Endothelial cell (in vitro differentiated cells): ENCODE results near the gene USP7. TPM values are rescaled to one million over a fixed set of nuclear protein-coding genes. Genes with fewer than 3 reads are reported as not detected.

Experiments used
- DNase-seq: peaks from one replicate; pipeline ENCODE4 v3.0.0; 2021; ENCODE audit warnings: low spot score
- H3K27ac Mint-ChIP-seq: one replicate; pipeline ENCODE4 v1.8.0; 2021; ENCODE audit warnings: mixed read lengths, inconsistent platforms; ENCODE audit not compliant: unreplicated experiment
- H3K27me3 Mint-ChIP-seq: one replicate; pipeline ENCODE4 v1.8.0; 2021; ENCODE audit warnings: mild to moderate bottlenecking, moderate library complexity, mixed read lengths, inconsistent platforms; ENCODE audit not compliant: unreplicated experiment
- H3K36me3 Mint-ChIP-seq: one replicate; pipeline ENCODE4 v1.8.0; 2021; ENCODE audit warnings: mild to moderate bottlenecking, low read depth, mixed read lengths, inconsistent platforms; ENCODE audit not compliant: unreplicated experiment
- H3K4me1 Mint-ChIP-seq: one replicate; pipeline ENCODE4 v1.8.0; 2021; ENCODE audit warnings: mild to moderate bottlenecking, mixed read lengths, inconsistent platforms; ENCODE audit not compliant: unreplicated experiment
- H3K4me3 Mint-ChIP-seq: one replicate; pipeline ENCODE4 v1.8.0; 2021; ENCODE audit warnings: mild to moderate bottlenecking, mixed read lengths, inconsistent platforms; ENCODE audit not compliant: unreplicated experiment
- H3K9me3 Mint-ChIP-seq: one replicate; pipeline ENCODE4 v1.8.0; 2021; ENCODE audit warnings: mixed read lengths, inconsistent platforms; ENCODE audit not compliant: unreplicated experiment
- CTCF ChIP-seq: fragments of 200-600 bp; sonication (generic); IDR thresholded peaks from one replicate; pipeline ENCODE4 v1.5.0; 2021; ENCODE audit warnings: antibody characterized with exemption; ENCODE audit not compliant: unreplicated experiment
- total RNA-seq: library from RNA; stranded (reverse); fragmentation: NEBNext Ultra II Directional; extraction: Animal tissue kit (Norgen Biotek cat#: 25700); gene quantifications from one replicate; pipeline ENCODE4 v1.2.1, GENCODE V29; 2021; ENCODE audit not compliant: unreplicated experiment

Gene USP7
- total RNA-seq, 1 donor from 2014 or later = 122 TPM

GRCh38 chr16:8885674-8886592, 77.8 kb downstream of the USP7 start:
- H3K27me3 Mint-ChIP-seq = peaks cover 12% of the 10 kb centered on the region
- no peak for TF ChIP-seq CTCF
- peaks cover 16% of the 10 kb centered on the region for H3K36me3 Mint-ChIP-seq
- peaks cover 5% of the 10 kb centered on the region for H3K4me1 Mint-ChIP-seq
- no peak overlapping the region for H3K4me3 Mint-ChIP-seq
- H3K27ac Mint-ChIP-seq = no peak overlapping the region
- no peak for DNase-seq
- H3K9me3 Mint-ChIP-seq = no peaks in the 10 kb centered on the region

DNA sequence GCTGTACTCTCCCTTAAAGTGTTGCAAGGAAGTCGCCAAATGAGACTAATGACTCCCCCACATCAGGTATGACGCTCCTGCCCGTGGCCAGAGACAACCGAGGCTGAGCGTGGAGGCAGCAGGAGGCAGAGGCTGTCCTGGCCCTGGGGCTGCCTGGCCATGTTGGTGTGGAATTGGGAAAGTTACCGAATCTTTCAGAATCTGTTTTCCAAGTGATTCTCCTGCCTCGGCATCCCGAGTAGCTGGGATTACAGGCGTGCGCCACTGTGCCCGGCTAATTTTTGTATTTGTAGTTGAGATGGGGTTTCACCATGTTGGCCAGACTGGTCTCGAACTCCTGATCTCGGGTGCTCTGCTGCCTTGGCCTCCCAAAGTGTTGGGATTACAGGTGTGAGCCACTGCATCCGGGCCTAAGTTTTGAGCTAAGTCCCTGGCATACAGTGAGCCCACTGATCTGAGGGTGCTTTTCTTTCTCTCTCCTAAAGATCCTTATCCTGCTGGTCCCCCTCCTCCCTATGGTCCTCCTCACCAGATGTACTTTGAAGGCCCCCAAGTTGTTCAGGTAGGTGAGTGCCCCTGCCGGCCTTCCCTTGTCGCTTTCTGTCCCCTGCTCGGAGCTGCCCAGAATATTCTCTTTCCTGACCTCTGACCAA, 80.9 kb downstream of the USP7 start:
- Mint-ChIP-seq H3K4me3 (no peak overlapping the region), H3K27ac (no peak overlapping the region), H3K27me3 (peaks cover 8% of the 10 kb centered on the region), H3K36me3 (peaks cover 7% of the 10 kb centered on the region), H3K4me1 (peaks cover 8% of the 10 kb centered on the region), H3K9me3 (no peaks in the 10 kb centered on the region)
- DNase-seq = no peak
- TF ChIP-seq CTCF = no peak

GRCh38 chr16:8882041-8882617, 81.6 kb downstream of the USP7 start, which contains the start of gene LITAFD:
TSS of gene LITAFD (plus strand) at chr16:8882351. CDS start at chr16:8884356, 2,005 bp downstream.
- Mint-ChIP-seq H3K27ac (no peak within 1 kb of the TSS), H3K4me3 (no peak within 1 kb of the TSS), H3K4me1 (peaks cover 6% of the 10 kb centered on the region), H3K36me3 (peaks cover 4% of the 10 kb centered on the region), H3K9me3 (no peaks in the 10 kb centered on the region), H3K27me3 (peaks cover 8% of the 10 kb centered on the region)
- no peak for DNase-seq
- no peak for TF ChIP-seq CTCF

DNA sequence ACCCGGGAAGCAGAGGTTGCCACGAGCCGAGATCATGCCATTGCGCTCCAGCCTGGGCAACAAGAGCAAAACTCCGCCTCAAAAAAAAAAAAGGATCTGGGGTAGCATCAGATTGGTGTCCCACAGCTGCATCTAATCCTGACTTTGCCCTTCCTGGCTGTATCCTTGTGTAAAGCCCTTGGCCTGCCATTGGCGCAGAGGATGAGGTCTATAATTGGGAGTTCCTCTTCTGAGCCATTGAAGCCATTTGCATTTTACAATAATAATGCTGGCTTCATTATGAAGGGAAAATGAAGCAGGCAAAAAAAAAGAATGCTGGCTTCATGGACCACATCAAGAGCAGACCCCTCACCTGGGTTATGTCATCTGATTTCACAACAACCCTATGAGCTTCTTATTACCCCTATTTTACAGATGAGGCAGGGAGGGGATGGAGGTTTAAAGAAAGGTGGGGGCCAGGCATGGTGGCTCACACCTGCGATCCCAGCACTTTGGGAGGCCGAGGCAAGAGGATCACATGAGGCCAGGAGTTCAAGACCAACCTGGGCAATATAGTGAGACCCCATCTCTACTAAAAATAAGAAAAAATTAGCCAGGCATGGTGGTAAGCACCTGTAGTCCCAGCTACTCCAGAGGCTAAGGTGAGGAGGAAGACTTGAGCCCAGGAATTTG, 82.7 kb downstream of the USP7 start:
- Mint-ChIP-seq H3K4me1 (peaks cover 3% of the 10 kb centered on the region), H3K27ac (no peak overlapping the region), H3K4me3 (no peak overlapping the region), H3K36me3 (no peaks in the 10 kb centered on the region), H3K27me3 (peaks cover 8% of the 10 kb centered on the region), H3K9me3 (no peaks in the 10 kb centered on the region)
- TF ChIP-seq CTCF = no peak
- DNase-seq = no peak
